ENCODE results near the gene NUB1.

Gene NUB1

GRCh38 chr7:151426441-151426903 lies 84.9 kb downstream of the NUB1 start:
- DNase-seq = no peak

GRCh38 chr7:151426904-151427704 lies 85.5 kb downstream of the NUB1 start:
- DNase-seq = no peak

DNA sequence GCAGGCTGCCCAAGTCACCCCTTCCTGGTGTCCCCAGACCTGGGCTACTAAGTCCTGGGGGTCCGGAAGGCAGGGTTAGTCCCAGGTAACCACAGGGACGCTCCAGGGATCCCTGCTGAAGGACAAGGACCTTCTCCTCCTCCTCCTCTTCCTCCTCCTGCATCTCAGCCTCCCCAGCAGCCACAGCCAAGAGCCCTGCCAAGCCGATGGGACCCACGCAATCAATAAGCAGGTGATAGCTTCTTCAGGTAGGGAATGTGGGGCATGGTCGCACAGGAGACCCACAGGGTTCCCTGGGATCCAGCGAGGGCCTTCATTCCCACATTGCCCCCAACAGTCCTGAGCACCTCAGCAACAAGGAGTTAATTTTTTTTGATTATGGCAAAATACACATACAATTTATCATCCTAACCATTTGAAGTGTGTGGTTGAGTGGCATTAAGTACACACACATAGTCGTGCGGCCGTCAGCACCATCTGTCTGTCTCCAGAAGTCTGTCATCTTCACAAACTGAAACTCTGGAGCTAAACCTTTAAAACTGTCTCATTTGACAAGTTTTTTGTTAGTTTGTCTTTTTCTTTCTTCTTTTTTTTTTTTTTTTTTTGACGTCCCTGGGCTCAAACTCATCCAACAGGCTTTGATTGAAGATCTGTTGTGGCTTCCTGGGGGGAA lies 86.2 kb downstream of the NUB1 start:
- DNase-seq = no peak
